ENCODE data around the gene NDUFAF5.
"Not testable (repeated sequence)": the region's sequence is repeated elsewhere in the genome, so short reads cannot be mapped to it uniquely, and the experiment has no call there.

Gene NDUFAF5

DNA sequence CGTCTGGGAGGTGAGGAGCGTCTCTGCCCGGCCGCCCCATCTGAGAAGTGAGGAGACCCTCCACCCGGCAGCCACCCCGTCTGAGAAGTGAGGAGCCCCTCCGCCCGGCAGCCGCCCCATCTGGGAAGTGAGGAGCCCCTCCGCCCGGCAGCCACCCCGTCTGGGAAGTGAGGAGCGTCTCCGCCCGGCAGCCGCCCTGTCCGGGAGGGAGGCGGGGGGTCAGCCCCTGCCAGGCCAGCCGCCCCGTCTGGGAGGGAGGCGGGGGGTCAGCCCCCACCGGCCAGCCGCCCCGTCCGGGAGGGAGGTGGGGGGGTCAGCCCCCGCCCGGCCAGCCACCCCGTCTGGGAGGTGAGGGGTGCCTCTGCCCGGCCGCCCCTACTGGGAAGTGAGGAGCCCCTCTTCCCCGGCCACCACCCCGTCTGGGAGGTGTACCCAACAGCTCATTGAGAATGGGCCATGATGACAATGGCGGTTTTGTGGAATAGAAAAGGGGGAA, 24.3 kb upstream of the NDUFAF5 start:
- not testable (repeated sequence) for DNase-seq (ENCODE audit: low spot score in 2 of 2); H3K4me3 Mint-ChIP-seq; H3K4me1 Mint-ChIP-seq; ATAC-seq (ENCODE audit: low read depth); H3K27ac Mint-ChIP-seq; H3K27me3 Mint-ChIP-seq; H3K9me3 Mint-ChIP-seq
- H3K36me3 Mint-ChIP-seq = peaks cover 19% of the 10 kb centered on the region

DNA sequence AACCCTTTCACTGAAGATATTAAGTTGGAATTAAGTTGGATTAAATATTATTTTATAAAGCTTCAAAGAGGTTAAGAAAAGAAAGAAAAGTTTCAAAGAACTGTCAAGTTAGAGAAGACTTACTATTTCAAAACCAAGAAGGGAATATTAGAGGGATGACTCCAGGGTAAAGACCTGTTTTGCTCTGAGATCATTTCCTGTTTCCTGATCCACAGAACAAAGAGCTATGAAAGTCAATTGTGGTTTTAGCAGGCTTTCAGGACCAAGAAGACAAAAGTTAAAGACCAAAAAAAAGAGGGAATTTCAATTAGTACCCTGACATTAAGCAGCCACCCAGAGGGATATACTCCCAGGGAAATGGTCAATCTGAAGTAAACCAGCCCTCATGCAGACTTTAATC, 19.5 kb upstream of the NDUFAF5 start:
- no peak for ATAC-seq (ENCODE audit: low read depth)
- H3K4me3 Mint-ChIP-seq = no peak overlapping the region
- no peaks in the 10 kb centered on the region for H3K27me3 Mint-ChIP-seq
- no peak for DNase-seq (ENCODE audit: low spot score in 2 of 2)
- H3K9me3 Mint-ChIP-seq = peaks cover 6% of the 10 kb centered on the region
- H3K4me1 Mint-ChIP-seq = no peaks in the 10 kb centered on the region
- H3K36me3 Mint-ChIP-seq = peaks cover 33% of the 10 kb centered on the region
- H3K27ac Mint-ChIP-seq = no peak overlapping the region

DNA sequence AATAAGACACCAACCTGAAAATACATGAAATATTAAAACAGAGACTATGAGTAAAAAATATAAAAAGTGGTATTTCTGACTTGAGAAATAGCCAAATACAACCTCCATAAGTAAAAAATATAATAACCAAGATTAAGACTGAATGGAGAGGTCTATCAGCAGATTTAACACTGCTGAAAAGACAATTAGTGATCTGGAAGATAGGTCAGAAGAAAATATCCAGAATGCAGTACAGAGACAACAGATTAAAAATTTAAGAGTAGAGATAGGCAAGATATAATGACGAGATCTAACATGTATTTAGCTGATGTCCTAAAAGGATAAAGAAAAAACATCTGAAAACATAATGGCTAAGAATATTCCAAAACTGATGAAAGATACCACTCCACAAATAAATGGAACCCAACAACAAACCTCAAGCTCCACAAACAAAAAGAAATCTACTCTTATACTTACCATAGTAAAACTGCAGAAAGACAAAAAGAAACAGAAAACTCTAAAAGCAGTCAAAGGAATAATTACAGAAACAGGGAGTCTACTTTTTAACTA, 18.9 kb upstream of the NDUFAF5 start:
- peaks cover 34% of the 10 kb centered on the region for H3K36me3 Mint-ChIP-seq
- no peak overlapping the region for H3K27ac Mint-ChIP-seq
- H3K9me3 Mint-ChIP-seq = peaks cover 6% of the 10 kb centered on the region
- H3K27me3 Mint-ChIP-seq = no peaks in the 10 kb centered on the region
- no peaks in the 10 kb centered on the region for H3K4me1 Mint-ChIP-seq
- DNase-seq (ENCODE audit: low spot score in 2 of 2) (no peak), ATAC-seq (ENCODE audit: low read depth) (no peak)
- H3K4me3 Mint-ChIP-seq = no peak overlapping the region

DNA sequence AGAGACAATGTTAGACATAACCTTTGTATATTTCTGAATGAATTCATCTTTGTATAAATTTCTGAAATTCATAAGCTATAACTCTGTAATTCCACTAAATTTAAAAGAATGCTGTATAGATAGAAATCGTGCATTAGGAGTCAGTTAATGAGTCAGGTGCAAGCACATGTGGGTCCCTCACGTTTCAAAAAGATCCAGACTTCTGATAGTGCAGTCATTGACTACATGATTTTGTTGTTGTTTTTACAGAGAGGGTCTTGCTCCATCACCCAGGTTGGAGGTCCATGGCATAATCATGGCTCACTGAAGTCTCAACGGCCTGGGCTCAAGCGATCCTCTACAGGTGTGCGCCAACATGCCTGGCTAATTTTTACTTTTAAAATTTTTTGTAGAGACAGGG, 14.7 kb upstream of the NDUFAF5 start:
- Mint-ChIP-seq H3K4me3 (no peak overlapping the region), H3K4me1 (no peaks in the 10 kb centered on the region), H3K36me3 (peaks cover 35% of the 10 kb centered on the region), H3K27ac (no peak overlapping the region), H3K9me3 (peaks cover 6% of the 10 kb centered on the region), H3K27me3 (no peaks in the 10 kb centered on the region)
- ATAC-seq (ENCODE audit: low read depth) (no peak), DNase-seq (ENCODE audit: low spot score in 2 of 2) (no peak)

DNA sequence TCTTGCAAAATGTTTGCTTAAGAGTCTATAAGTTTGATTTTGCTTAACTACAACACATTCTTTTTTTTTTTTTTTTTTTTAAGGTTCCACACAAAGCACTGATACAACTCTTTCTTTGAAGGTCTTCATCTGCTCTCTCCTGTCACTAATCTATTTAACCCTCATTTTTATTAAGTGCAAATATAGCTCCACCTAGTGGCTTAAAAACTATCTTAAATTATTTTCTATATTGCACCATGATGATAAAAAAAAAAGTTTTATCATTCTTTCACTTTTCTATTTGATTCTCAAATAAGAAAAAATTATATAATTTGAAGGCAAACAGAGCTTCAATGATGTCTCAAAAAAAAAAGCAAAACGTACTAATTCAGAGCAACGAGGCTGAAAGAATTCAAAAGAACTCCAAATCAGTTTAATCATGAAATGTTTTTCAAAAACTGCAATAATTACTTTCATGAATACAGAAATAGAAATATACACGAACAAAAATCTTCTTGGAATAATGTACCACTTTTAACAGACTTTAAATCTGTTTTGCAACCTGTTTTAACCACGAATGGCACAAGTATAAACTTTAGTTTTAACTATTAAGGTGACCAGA, 12.9 kb upstream of the NDUFAF5 start:
- peak overlapping the region; percentile 54 for H3K27ac Mint-ChIP-seq

DNA sequence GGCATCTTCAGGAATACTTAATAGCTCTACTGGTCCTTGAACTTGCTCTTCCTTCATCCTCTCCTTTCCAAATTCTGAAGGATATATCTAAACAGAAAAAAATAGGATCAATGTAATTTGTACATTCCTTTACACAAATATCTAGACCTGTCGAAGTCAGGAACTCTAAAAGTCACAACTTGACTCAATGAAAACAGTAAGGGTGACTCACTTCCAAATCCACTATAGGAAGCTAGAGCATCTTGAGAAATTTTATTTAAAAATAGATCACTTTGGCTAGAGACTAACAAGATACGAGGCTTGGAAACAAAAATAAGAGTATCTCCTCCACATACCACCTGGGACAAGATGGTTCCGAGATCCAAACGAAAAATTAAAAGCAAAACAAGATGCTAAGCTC, 12.3 kb upstream of the NDUFAF5 start:
- no peak for DNase-seq (ENCODE audit: low spot score in 2 of 2)
- H3K4me1 Mint-ChIP-seq = peaks cover 11% of the 10 kb centered on the region

More for the DNA sequence above, 12.9 kb upstream of the NDUFAF5 start:
- no peaks in the 10 kb centered on the region for H3K27me3 Mint-ChIP-seq
- no peak overlapping the region for H3K4me3 Mint-ChIP-seq
- H3K36me3 Mint-ChIP-seq = peaks cover 26% of the 10 kb centered on the region
- DNase-seq (ENCODE audit: low spot score in 2 of 2) = no peak
- peaks cover 8% of the 10 kb centered on the region for H3K4me1 Mint-ChIP-seq
- no peak for ATAC-seq (ENCODE audit: low read depth)
- H3K9me3 Mint-ChIP-seq = no peaks in the 10 kb centered on the region

DNA sequence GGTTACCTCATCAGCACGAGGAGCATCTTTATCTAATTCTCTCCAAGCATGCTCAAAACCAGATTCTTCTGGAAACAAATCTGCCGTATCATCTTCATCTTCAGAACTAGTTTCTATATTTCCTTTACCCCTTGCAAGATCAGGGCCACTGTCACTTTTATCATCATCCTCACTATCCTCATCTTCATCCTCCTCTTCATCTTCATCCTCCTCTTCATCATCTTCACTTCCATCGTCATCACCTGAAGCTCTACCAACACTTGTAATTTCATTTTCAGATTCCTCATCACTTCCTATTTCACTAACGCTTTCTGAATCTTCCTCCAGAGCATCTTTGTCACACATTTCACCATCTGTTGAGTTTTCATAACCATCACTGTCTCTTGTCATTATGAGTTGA, 9.0 kb upstream of the NDUFAF5 start:
- peak overlapping the region; percentile 5 for H3K27ac Mint-ChIP-seq
- H3K9me3 Mint-ChIP-seq = no peaks in the 10 kb centered on the region
- H3K4me3 Mint-ChIP-seq = no peak overlapping the region
- no peaks in the 10 kb centered on the region for H3K27me3 Mint-ChIP-seq
- DNase-seq (ENCODE audit: low spot score in 2 of 2) = no peak
- H3K4me1 Mint-ChIP-seq = peaks cover 29% of the 10 kb centered on the region
- no peak for ATAC-seq (ENCODE audit: low read depth)
- H3K36me3 Mint-ChIP-seq = peaks cover 26% of the 10 kb centered on the region

More for the DNA sequence above, 12.3 kb upstream of the NDUFAF5 start:
- Mint-ChIP-seq H3K36me3 (peaks cover 28% of the 10 kb centered on the region), H3K9me3 (no peaks in the 10 kb centered on the region), H3K27me3 (no peaks in the 10 kb centered on the region), H3K27ac (peak overlapping the region; percentile 54), H3K4me3 (no peak overlapping the region)
- ATAC-seq (ENCODE audit: low read depth) = no peak

DNA sequence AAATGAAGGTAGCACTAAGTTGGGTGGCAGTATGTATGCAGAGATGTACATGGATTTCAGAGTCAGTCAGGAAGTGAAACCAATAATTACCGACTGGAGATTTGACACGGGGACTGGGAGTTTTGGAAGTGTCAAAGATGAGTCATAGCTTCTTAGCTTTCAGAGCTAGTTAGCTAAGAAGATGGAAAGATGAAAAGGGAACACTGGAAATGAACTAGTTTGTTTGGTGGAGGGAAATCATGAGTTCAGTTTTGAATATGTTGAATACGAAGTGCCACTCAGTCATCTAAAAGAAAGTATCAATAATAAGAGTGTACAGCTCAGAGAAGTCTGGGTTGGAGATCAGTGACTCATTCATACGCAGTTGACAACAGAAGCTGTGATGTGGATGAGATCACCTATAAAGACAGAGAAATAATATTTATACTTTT, 7.6 kb upstream of the NDUFAF5 start:
- Mint-ChIP-seq H3K9me3 (no peaks in the 10 kb centered on the region), H3K4me1 (peaks cover 30% of the 10 kb centered on the region), H3K4me3 (no peak overlapping the region), H3K36me3 (peaks cover 24% of the 10 kb centered on the region), H3K27ac (peak overlapping the region; percentile 75), H3K27me3 (no peaks in the 10 kb centered on the region)
- no peak for DNase-seq (ENCODE audit: low spot score in 2 of 2)
- ATAC-seq (ENCODE audit: low read depth) = peak; percentile 58

DNA sequence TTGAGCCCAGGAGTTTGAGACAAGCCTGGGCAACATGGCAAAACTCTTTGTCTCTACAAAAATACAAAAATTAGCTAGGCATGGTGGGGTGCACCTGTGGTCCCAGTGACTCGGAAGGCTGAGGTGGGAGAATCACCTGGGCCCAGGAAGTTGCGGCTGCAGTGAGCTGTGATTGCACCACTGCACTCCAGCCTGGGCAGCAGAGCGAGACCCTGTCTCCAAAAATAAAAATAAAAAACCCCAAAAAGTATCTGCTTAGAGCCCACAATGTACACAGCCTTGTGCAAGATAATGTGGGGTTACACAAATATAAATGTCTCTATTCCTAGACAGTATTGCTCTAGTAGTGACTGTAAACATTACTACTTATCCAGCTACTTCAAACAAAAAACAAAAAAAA, 6.0 kb upstream of the NDUFAF5 start:
- H3K36me3 Mint-ChIP-seq = peaks cover 23% of the 10 kb centered on the region
- peaks cover 30% of the 10 kb centered on the region for H3K4me1 Mint-ChIP-seq
- H3K27ac Mint-ChIP-seq = peak overlapping the region; percentile 76
- no peaks in the 10 kb centered on the region for H3K27me3 Mint-ChIP-seq
- DNase-seq (ENCODE audit: low spot score in 2 of 2) (no peak), ATAC-seq (ENCODE audit: low read depth) (peak; percentile 45)
- H3K4me3 Mint-ChIP-seq = peak overlapping the region; percentile 28
- no peaks in the 10 kb centered on the region for H3K9me3 Mint-ChIP-seq

DNA sequence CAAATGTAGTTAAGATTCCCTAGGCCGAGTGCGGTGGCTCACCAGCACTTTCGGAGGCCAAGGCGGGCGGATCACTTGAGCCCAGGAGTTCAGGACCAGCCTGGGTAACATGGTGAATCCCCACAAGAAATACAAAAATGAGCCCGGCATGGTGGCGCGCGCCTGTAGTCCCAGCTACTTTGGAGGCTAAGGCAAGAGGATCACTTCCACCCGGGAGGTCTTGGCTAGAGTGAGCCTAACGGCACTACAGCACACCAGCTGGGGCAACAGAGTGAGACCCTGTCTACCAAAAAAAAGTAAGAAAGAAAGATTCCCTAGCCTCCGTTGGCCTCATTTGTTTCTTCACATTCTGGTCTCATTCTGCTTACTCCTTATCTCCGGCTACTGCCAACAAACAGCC, 1.3 kb upstream of the NDUFAF5 start:
- no peaks in the 10 kb centered on the region for H3K9me3 Mint-ChIP-seq
- peaks cover 15% of the 10 kb centered on the region for H3K36me3 Mint-ChIP-seq
- no peak overlapping the region for H3K27ac Mint-ChIP-seq
- DNase-seq (ENCODE audit: low spot score in 2 of 2) = no peak
- peak overlapping the region; percentile 14 for H3K4me3 Mint-ChIP-seq
- no peaks in the 10 kb centered on the region for H3K27me3 Mint-ChIP-seq
- peaks cover 37% of the 10 kb centered on the region for H3K4me1 Mint-ChIP-seq
- no peak for ATAC-seq (ENCODE audit: low read depth)

DNA sequence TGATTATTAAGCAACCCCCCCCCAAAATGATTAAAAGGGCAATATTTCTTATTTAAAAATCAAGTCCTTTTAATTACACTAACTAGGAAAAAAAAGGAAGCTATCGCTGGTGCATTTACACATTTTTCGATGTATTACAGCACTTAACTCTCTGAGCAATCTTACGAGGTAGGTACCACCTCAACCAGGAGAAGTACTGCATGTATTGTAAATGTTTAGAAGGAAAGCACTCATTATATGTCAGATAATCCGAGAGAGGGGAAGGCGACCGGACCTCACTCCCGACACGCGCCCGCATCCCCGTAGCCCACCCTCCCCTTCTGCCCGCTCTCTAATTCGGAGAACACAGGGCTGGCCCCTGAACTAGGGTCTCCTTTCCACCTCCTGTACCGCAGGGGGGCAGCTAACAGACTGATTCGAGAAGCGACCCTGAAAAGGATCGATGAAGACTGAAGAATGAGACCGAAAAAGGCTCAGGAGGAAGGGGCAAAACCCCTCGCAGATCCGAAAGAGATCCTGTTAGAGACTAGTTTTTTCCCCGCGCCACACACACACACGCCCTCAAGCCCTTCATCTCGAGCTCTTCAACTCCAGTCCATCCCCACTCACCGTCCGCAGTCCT, 446 bp upstream of the NDUFAF5 start:
- peak; percentile 4 for ATAC-seq (ENCODE audit: low read depth)
- peak overlapping the region; percentile 96 for H3K4me3 Mint-ChIP-seq
- peak overlapping the region; percentile 81 for H3K27ac Mint-ChIP-seq
- no peak for DNase-seq (ENCODE audit: low spot score in 2 of 2)
- H3K27me3 Mint-ChIP-seq = no peaks in the 10 kb centered on the region
- H3K9me3 Mint-ChIP-seq = no peaks in the 10 kb centered on the region
- peaks cover 31% of the 10 kb centered on the region for H3K4me1 Mint-ChIP-seq
- H3K36me3 Mint-ChIP-seq = peaks cover 15% of the 10 kb centered on the region

DNA sequence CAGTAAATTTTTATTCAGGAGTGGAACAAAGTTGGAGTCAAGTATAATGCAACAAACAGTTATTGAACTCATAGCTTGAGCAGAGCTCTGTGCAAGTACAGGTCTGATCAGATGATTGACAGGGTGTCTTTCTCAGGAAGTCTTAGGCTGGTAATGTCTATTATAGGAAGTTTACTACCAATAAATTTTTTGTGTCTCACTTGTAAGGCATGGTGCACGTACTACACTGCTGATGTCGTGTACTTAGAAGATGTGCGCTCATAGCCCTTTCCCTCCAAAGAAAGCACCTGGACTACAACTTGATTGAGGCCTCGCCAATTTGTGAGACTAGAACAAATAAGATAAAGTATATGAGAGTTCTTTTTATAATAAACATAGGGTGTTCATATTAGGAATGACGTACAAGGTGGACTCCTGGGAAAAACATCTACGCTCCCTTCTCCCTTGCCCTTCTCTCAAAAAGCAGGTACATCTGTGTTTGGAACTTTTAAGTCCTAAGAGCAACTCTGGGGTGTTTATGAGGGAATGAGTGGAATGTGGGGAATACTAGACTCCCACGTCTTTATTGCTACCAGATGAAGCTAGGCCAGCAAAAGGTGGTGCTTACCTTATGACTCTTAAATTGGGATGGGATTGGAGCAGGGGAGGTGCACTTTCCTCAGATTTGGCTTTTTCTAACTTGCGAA, 1.5 kb downstream of the NDUFAF5 start:
- no peaks in the 10 kb centered on the region for H3K27me3 Mint-ChIP-seq
- no peak for DNase-seq (ENCODE audit: low spot score in 2 of 2)
- peaks cover 21% of the 10 kb centered on the region for H3K36me3 Mint-ChIP-seq
- peak overlapping the region; percentile 96 for H3K4me3 Mint-ChIP-seq
- H3K27ac Mint-ChIP-seq = peak overlapping the region; percentile 81
- H3K9me3 Mint-ChIP-seq = no peaks in the 10 kb centered on the region
- peaks cover 28% of the 10 kb centered on the region for H3K4me1 Mint-ChIP-seq
- no peak for ATAC-seq (ENCODE audit: low read depth)

DNA sequence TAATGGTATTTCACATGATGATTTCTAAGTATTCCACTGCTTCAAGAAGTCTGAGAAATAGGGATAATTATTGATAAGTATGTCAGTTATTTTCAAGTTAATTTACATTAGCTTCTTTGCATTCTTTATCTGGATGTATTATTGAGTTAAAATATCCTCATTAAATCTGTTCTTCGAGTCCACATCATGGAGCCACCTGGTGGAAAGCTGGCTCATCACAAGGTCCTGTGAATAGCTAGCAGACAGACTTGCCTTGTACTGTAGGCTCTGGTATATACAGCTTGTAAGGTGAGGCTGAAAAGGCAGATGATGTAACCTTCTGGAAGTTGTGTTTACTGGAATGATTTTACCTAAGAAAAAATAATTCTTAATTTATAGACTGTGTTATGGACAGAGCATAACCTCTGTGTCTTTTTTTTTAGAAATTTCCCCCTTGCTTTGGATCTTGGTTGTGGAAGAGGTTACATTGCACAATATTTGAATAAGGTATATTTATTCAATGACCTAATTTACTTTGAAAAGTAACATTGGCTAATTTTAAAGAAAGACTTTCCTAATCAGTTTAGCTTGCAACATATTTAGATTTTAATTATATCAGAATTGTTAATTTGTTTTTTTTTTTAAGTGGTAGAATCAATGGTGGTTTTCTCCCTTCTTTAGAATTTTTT, 3.5 kb downstream of the NDUFAF5 start:
- H3K27ac Mint-ChIP-seq = no peak overlapping the region
- H3K27me3 Mint-ChIP-seq = no peaks in the 10 kb centered on the region
- ATAC-seq (ENCODE audit: low read depth) (no peak), DNase-seq (ENCODE audit: low spot score in 2 of 2) (peak in 1 of 2 donors; percentile 12)
- H3K36me3 Mint-ChIP-seq = peaks cover 24% of the 10 kb centered on the region
- H3K4me3 Mint-ChIP-seq = no peak overlapping the region
- H3K4me1 Mint-ChIP-seq = peaks cover 32% of the 10 kb centered on the region
- no peaks in the 10 kb centered on the region for H3K9me3 Mint-ChIP-seq

DNA sequence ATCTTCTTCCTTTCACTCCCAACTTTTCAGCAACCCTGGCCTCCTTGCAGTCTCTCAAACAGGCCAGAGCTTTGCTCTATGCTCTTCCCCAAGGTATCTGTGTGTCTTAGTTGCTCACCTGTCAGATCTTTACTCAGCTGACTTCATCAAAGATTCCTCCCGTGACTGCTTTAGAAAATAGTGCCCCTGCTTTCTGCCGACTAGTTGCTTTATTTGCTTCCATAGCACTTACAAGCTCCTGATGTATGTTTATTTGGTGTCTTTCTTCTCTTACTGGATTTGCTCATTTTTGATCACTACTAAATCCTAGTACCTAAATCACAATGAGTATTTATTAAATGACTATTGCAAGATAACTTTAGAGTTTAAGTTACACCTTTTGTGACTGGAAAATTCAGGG, 5.9 kb downstream of the NDUFAF5 start:
- DNase-seq (ENCODE audit: low spot score in 2 of 2) (no peak), ATAC-seq (ENCODE audit: low read depth) (no peak)
- H3K9me3 Mint-ChIP-seq = no peaks in the 10 kb centered on the region
- H3K36me3 Mint-ChIP-seq = peaks cover 27% of the 10 kb centered on the region
- peaks cover 27% of the 10 kb centered on the region for H3K4me1 Mint-ChIP-seq
- no peak overlapping the region for H3K4me3 Mint-ChIP-seq
- no peaks in the 10 kb centered on the region for H3K27me3 Mint-ChIP-seq
- H3K27ac Mint-ChIP-seq = no peak overlapping the region

All from memory B cell (primary cell).